OCI-LY1 (cell line): ENCODE measurements around the gene MAML2.
A peak's percentile ranks its signal among the peaks of the same experiment; 100 is the strongest.

ENCODE experiments used
- H2AFZ ChIP-seq: fragments of 200-600 bp; sonication (generic), shearing (Covaris generic); 2 replicates; pipeline ENCODE4 v1.6.0; 2014; ENCODE audit warnings: antibody characterized with exemption, mild to moderate bottlenecking, low read length
- H3F3A ChIP-seq: fragments of 200-600 bp; sonication (generic), shearing (Covaris generic); 2 replicates; pipeline ENCODE4 v1.6.0; 2014; ENCODE audit warnings: mild to moderate bottlenecking, antibody characterized with exemption, low read length, moderate library complexity; ENCODE audit not compliant: insufficient read depth
- H3K27ac ChIP-seq: fragments of 200-600 bp; sonication (generic); 2 replicates; pipeline ENCODE4 v1.5.1; 2014; ENCODE audit warnings: low read length, mixed run types, mild to moderate bottlenecking, low read depth; ENCODE audit not compliant: poor library complexity, severe bottlenecking
- H3K27me3 ChIP-seq: fragments of 200-600 bp; sonication (generic); 2 replicates; pipeline ENCODE4 v1.6.0; 2014; ENCODE audit warnings: antibody characterized with exemption, mild to moderate bottlenecking, low read length, moderate library complexity; ENCODE audit not compliant: insufficient read depth
- H3K36me3 ChIP-seq: fragments of 200-600 bp; sonication (generic); 2 replicates; pipeline ENCODE4 v1.6.1; 2014; ENCODE audit warnings: mild to moderate bottlenecking, antibody characterized with exemption, low read length, moderate library complexity, mixed read lengths; ENCODE audit not compliant: insufficient read depth
- H3K4me1 ChIP-seq: fragments of 200-600 bp; sonication (generic); 2 replicates; pipeline ENCODE4 v1.5.1; 2014; ENCODE audit warnings: mild to moderate bottlenecking, low read length, moderate library complexity; ENCODE audit not compliant: insufficient read depth, severe bottlenecking
- H3K4me2 ChIP-seq: fragments of 200-600 bp; sonication (generic), shearing (Covaris generic); 2 replicates; pipeline ENCODE4 v1.6.1; 2014; ENCODE audit warnings: low read length
- H3K4me3 ChIP-seq: fragments of 200-600 bp; sonication (generic); 2 replicates; pipeline ENCODE4 v1.5.1; 2014; ENCODE audit warnings: low read length, low read depth, mild to moderate bottlenecking, mixed read lengths; ENCODE audit not compliant: poor library complexity, severe bottlenecking
- H3K79me2 ChIP-seq: fragments of 200-600 bp; shearing (Covaris generic); 2 replicates; pipeline ENCODE4 v1.6.1; 2016; ENCODE audit warnings: mixed run types, low read length, mixed read lengths; ENCODE audit not compliant: insufficient read depth
- H3K9ac ChIP-seq: fragments of 200-600 bp; sonication (generic), shearing (Covaris generic); 2 replicates; pipeline ENCODE4 v1.6.1; 2014; ENCODE audit warnings: mild to moderate bottlenecking, low read length, mixed read lengths
- H3K9me2 ChIP-seq: fragments of 200-600 bp; sonication (generic), shearing (Covaris generic); 2 replicates; pipeline ENCODE4 v1.6.1; 2014; ENCODE audit warnings: low read depth, mild to moderate bottlenecking, low read length, mixed read lengths
- H3K9me3 ChIP-seq: fragments of 200-600 bp; shearing (Covaris generic); 2 replicates; pipeline ENCODE4 v1.6.1; 2014; ENCODE audit warnings: low read length, mixed read lengths
- H4K20me1 ChIP-seq: fragments of 200-600 bp; sonication (generic), shearing (Covaris generic); 2 replicates; pipeline ENCODE4 v1.6.0; 2016; ENCODE audit warnings: mild to moderate bottlenecking, low read length; ENCODE audit not compliant: insufficient read depth
- EZH2 ChIP-seq: fragments of 200-600 bp; sonication (generic), shearing (Covaris generic); IDR thresholded peaks from 2 replicates; pipeline ENCODE4 v1.8.0; 2017; ENCODE audit warnings: borderline replicate concordance, mixed run types, mild to moderate bottlenecking, antibody characterized with exemption, low read length, moderate library complexity, mixed read lengths
- TF ChIP-seq, protein P1 (sequence below): fragments of 200-600 bp; sonication (generic), shearing (Covaris generic); IDR thresholded peaks from 2 replicates; pipeline ENCODE4 v1.5.1; 2017; ENCODE audit warnings: mild to moderate bottlenecking, antibody characterized with exemption, low read length, moderate library complexity, mixed read lengths

The MAML2 gene

DNA sequence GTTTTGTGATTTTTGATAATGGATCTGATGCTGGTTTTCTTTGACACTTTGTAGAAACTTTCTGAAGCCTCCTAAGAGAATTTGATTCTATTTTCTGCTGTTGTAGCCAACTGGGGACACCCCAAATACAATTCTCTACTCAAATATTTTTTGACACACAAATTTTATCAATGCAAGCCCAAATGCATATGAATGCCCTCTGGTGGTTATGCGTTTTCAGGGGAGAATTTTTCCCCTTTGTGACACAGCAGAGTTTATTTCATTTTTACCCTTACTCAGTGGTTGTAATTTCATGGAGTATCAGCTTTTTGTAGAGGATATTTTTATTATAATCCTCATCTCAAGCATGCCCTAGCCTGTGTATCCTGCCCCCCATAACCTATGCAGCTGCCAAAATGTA lies 374.4 kb downstream of the MAML2 start:
- TF ChIP-seq, protein P1, sequence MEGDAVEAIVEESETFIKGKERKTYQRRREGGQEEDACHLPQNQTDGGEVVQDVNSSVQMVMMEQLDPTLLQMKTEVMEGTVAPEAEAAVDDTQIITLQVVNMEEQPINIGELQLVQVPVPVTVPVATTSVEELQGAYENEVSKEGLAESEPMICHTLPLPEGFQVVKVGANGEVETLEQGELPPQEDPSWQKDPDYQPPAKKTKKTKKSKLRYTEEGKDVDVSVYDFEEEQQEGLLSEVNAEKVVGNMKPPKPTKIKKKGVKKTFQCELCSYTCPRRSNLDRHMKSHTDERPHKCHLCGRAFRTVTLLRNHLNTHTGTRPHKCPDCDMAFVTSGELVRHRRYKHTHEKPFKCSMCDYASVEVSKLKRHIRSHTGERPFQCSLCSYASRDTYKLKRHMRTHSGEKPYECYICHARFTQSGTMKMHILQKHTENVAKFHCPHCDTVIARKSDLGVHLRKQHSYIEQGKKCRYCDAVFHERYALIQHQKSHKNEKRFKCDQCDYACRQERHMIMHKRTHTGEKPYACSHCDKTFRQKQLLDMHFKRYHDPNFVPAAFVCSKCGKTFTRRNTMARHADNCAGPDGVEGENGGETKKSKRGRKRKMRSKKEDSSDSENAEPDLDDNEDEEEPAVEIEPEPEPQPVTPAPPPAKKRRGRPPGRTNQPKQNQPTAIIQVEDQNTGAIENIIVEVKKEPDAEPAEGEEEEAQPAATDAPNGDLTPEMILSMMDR, result peak; percentile 39; the same call in 1 of the 2 replicates
- no peak for TF ChIP-seq EZH2
- H3K4me2 ChIP-seq, result no peak overlapping the region
- no peaks in the 10 kb centered on the region for H3K4me1 ChIP-seq
- H4K20me1 ChIP-seq, result no peaks in the 10 kb centered on the region
- H3F3A ChIP-seq, result no peaks in the 10 kb centered on the region
- no peak overlapping the region for H3K4me3 ChIP-seq
- no peak overlapping the region for H3K27ac ChIP-seq
- H3K9me2 ChIP-seq, result no peaks in the 10 kb centered on the region
- H3K79me2 ChIP-seq, result no peaks in the 10 kb centered on the region
- no peak overlapping the region for H3K9ac ChIP-seq
- no peak overlapping the region for H2AFZ ChIP-seq
- H3K36me3 ChIP-seq, result no peaks in the 10 kb centered on the region
- no peaks in the 10 kb centered on the region for H3K27me3 ChIP-seq
- H3K9me3 ChIP-seq, result no peaks in the 10 kb centered on the region

DNA sequence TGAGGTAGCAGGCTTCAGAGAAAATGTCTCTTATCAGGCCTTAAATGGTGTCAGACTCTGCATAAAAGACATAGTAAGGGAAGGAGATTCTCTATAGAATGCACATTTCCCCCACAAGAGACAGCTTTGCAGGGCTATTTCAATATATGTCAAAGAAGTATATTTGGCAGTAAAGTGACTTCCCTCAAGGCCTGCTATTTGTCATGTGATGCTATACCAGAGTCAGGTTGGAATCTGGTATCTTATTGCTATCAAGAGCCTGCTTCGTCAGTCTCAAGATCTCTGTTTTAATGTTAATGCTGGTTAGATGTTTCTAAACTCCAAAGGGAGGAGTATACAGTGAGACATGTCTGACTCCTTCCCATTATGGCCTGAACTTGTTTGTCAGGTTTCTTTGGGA lies 378.7 kb downstream of the MAML2 start:
- TF ChIP-seq, protein P1, result no peak
- no peak for TF ChIP-seq EZH2
- no peak overlapping the region for H3K4me2 ChIP-seq

DNA sequence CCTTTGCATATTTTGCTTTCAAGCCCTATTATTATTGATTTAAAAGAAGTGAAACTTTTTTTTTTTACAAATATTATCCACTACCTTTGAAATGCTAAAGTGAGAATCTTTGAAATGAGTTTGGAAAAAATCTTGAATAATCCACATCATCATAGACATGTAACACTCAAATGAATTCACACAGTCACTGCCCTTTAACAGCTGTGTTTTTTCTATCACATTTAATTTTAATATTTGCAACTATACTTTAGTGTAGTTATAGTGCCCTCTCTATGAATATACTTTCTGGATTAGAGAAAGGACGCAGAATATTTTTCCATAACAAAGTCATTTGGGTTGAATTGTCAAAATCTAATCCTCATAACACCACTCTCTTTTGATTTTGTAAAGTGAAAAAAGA lies 381.2 kb downstream of the MAML2 start:
- no peaks in the 10 kb centered on the region for H3K4me1 ChIP-seq
- H2AFZ ChIP-seq, result no peak overlapping the region
- H3K4me2 ChIP-seq, result no peak overlapping the region
- no peak overlapping the region for H3K4me3 ChIP-seq
- no peak overlapping the region for H3K27ac ChIP-seq
- no peaks in the 10 kb centered on the region for H3K79me2 ChIP-seq
- no peaks in the 10 kb centered on the region for H3K9me3 ChIP-seq
- H4K20me1 ChIP-seq, result no peaks in the 10 kb centered on the region
- no peak overlapping the region for H3K9ac ChIP-seq
- no peaks in the 10 kb centered on the region for H3F3A ChIP-seq
- H3K27me3 ChIP-seq, result no peaks in the 10 kb centered on the region
- H3K36me3 ChIP-seq, result no peaks in the 10 kb centered on the region
- H3K9me2 ChIP-seq, result no peaks in the 10 kb centered on the region
- TF ChIP-seq EZH2, result no peak
- TF ChIP-seq, protein P1, result no peak

More for the DNA sequence above, 378.7 kb downstream of the MAML2 start:
- no peaks in the 10 kb centered on the region for H3K79me2 ChIP-seq
- H3K4me1 ChIP-seq, result no peaks in the 10 kb centered on the region
- H3K9me3 ChIP-seq, result no peaks in the 10 kb centered on the region
- no peaks in the 10 kb centered on the region for H3K36me3 ChIP-seq
- no peaks in the 10 kb centered on the region for H4K20me1 ChIP-seq
- H2AFZ ChIP-seq, result no peak overlapping the region
- no peak overlapping the region for H3K4me3 ChIP-seq
- no peak overlapping the region for H3K9ac ChIP-seq
- H3K27me3 ChIP-seq, result no peaks in the 10 kb centered on the region
- H3F3A ChIP-seq, result no peaks in the 10 kb centered on the region
- H3K27ac ChIP-seq, result no peak overlapping the region
- H3K9me2 ChIP-seq, result no peaks in the 10 kb centered on the region
